Stimulated activated CD4-positive, alpha-beta T cell treated with anti-CD3 and anti-CD28 coated beads, Interleukin-1b, Interleukin-23, amount 100 ng/mL, for 4 hours (primary cell): ENCODE results near the gene KRTAP17-1.
"Not testable (repeated sequence)": the region's sequence is repeated elsewhere in the genome, so short reads cannot be mapped to it uniquely, and the experiment has no call there.

Experiments used
- DNase-seq, 2 donors: peaks; one replicate each; pipeline ENCODE4 v3.0.0-alpha.2; 2020; ENCODE audit warnings: low read depth in 2 of 2

KRTAP17-1 gene

DNA sequence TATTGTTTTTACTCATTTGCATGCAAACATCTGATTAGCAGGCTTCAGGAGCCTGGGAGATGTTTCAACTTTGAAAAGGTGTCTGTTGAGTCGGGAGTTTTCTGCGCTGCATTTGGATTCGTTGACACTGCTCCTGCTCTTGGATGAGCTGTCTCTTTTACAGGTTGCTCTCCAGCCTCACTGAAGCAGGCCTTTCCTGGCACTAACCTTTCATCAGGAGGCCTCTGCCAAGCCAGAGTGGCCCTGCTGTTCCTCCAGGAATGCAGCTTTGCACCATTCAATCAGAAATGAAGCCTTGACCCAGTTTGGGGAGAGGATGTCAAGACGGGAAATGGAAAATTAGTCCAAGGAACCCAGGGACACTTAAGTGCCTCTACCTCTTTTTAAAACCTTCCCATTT, 12.5 kb downstream of the KRTAP17-1 start:
- no peak for DNase-seq

DNA sequence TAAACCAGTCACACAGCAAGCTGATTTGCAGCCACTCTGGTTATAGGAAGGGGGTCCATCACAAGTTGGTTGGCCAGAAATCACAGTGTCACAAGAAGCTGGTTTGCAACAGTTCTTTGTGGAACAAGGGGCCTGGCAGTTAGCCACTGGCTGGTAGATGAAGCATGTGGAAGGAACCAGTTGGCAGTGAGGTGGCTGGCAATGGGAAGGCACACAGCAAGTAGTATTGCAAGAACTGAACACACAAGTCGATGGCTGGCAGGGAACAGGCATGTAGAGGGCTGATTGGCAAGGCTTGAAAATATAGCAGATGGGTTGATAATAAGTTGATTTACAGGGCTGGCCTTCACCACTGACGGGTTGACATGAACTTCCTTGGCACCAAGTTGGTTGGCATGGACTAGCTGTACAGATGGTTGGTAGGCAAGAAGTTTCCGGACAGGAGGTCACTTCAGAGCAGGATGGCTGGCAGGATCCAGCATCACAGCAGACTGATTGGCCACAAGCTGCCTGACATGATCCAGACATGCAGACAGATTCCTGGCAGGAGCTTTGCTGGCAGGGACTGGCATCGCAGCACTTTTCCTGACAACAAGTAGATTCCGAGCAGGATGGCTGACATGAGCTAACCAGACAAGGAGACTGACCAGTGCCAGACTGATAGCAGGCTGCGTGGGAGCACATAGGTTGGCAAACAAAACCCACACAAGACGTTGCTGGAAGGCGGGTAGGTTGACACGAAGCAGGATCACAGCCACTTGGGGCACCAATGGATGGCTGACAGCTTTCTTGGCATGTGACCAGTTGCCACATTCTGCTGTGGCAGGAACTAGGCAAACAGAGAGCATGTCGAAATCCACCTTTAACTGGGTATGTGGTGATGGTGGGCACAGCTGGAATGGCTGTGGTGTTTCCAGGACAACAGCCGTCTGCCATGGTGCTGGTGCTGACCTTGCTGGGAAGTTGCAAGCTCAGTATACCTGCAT, 13.3 kb downstream of the KRTAP17-1 start, which contains the start of gene KRTAP29-1:
Gene KRTAP29-1, minus strand, starts transcription at position 936 of the 986 bp plus-strand sequence. Its CDS starts 0 bp downstream, at position 936.
- no peak for DNase-seq

DNA sequence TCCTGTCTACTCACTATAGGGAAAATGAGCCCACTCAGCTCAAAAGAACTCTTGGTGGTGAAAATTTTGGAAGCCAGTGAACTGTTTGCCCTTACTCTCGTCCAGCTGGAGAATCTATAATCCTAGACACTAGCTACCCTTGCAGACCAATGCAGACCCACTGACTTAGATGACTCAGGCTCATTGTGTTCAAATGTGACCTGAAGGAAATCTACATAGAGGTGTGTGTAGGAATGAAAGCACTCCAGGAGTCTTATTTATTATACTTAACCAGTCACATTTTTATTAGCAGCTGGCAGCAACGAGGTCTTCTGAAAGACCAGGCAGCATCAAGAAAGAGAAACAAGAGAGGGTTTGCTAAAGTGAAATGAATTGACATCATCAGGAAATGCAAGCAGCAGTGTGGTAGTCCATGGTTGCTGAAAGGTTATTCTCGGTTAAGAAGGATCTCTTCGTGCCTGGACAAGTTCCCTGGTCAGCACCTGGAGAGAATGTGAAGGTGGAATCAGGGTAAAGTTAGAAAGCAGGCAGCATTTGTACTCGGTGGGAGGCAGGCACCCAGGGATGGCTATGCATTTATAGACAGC, 14.2 kb downstream of the KRTAP17-1 start:
- no peak for DNase-seq

DNA sequence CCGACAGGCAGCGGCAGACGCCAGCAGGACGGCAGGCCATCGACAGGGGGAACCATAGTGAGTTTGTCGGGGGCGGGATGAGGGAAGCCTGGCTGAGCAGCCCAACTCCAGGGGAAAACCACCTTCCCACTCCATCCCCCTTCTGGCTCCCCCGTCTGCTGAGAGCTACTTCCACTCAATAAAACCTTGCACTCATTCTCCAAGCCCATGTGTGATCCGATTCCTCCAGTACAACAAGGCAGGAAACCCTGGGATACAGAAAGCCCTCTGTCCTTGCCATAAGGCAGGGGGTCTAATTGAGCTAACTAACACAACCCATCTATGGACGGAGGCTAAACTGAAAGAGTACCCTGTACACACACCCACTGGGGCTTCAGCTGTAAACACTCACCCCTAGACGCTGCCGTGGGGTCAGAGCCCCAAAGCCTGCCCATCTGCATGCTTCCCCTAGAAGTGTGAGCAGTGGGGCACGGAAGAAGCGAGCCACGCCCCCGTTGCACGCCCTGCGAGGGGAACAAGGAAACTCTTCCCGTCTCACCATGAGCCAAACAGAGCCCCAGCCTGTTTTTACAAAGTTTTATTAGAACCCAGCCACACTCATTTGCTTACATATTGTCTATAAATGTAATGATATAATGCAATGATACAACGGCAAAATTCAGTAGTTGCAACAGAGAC, 16.9 kb downstream of the KRTAP17-1 start:
- DNase-seq = no peak

DNA sequence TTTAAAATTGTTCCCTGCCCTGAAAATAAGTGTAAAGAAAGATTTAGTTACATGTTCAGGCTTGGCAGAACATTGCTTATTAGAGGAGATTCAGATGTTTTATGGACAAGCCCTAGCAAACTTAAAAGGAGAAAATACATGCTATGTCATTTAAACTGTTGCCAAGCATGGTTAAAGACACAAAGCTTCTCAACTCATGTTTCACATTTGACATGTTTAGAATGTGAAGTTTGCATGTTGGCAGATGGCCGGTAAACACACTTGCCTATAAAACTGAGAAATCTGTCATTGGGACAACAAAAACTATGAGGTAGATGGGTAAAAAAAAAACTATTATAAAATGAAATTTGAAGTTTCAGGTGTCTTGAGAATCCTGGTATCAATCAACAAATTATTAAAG, 18.7 kb downstream of the KRTAP17-1 start:
- DNase-seq = no peak

DNA sequence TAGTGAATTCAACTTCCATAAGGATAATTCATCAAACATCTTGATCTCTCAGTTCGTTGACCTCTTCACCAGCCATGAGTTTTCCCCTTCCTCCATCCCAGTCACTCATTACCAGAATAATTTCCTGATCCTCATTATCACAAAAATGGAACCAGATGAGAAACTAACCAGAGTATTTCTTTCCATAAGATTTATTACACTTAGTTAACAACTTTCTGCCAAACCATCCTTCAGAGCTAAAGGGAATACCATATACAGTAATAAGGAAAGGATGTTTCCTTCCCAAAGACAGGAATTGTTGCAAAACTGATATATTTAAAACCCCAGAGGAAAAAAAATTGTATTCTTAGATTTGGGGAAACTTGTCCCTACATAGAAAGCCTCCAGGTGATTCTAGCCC, 21.5 kb downstream of the KRTAP17-1 start:
- no peak for DNase-seq

DNA sequence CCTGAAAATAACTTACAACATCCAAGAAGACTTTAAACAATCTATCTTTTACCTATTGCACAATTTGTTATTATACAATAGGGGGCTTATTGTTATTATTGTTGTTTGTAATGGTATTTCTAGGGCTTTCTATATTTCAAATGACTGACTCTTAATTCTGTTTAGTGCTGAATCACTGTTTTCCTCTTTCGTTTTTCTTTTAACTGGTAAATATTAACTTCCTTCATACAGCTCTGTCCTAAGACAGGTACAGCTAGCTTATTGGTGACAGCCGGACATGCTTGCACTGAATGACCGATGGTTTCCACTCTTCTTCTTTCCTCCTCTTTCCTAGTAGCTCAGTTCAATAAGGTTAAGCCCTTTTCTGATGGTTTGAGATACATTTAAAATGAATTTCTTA, 28.5 kb downstream of the KRTAP17-1 start:
- no peak for DNase-seq

DNA sequence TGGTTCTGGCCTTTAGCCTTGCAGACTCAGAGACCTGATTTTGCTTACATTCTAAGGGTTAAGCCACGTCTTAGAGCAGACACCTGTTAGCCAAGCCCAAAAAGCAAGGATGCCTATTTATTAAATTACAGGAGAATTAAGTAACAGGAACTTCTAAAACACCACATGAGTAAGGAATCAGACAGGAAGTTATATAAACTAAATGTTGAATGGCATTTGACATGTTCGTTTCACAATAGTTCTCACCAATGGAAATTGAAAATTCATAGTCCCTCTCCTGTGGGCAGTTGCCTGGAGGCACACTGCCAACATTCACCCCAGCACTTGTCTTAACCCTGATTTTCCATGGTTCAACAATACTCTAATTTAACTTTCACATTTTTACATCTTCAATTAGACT, 31.0 kb downstream of the KRTAP17-1 start:
- no peak for DNase-seq

DNA sequence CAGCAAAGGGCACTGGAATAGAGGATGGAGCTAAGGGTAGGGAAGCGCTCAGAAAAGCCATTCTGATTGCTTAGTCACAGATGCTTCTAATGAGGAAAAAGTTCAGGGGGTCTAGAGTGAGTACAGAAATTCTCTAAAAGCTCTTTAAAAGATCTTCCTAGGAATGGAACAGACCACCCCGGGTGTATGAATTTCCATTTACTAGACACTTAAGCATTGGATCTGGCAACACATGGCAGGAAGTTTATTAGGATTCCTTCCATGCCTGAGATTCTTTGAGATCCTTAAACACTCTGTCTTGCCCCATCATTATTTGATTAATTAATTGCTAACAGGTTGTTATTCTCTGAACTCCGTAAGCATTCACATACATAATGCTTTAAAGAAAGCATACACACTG, 31.5 kb downstream of the KRTAP17-1 start:
- DNase-seq = no peak

DNA sequence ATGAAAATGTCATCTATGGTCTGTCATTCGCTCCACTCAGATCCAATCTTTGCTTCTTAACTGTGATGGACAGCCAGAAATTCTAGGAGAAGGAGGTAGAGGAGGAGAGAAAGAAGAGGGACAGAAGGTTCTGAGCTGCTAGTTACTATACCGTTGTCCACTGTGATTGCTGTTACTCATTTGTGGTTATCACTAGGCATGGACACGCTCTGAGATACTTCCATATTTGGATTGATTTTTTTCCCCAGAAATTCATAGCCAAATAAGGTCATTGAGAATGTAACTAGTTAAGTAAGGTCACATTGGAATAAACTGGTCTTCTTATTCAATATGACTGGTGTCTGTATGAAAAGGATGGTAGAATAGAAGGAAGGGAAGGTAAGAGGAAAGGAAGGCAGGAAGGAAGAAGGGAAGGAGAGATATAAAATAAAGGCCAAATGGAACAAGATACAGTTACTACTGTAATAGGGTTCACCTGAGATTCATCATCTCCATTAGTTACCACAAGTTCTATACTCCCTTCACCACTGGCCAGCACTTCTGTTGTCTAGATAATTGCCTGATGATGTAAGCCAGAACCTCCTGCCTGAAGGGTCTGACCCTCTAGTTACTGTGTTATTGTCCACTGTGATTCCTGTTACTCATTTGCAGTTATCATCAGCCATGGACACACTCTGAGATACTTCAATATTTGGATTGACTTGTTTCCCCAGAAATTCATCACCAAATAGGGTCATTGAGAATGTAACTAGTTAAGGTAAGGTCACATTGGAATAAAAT, 37.1 kb downstream of the KRTAP17-1 start:
- DNase-seq = no peak

DNA sequence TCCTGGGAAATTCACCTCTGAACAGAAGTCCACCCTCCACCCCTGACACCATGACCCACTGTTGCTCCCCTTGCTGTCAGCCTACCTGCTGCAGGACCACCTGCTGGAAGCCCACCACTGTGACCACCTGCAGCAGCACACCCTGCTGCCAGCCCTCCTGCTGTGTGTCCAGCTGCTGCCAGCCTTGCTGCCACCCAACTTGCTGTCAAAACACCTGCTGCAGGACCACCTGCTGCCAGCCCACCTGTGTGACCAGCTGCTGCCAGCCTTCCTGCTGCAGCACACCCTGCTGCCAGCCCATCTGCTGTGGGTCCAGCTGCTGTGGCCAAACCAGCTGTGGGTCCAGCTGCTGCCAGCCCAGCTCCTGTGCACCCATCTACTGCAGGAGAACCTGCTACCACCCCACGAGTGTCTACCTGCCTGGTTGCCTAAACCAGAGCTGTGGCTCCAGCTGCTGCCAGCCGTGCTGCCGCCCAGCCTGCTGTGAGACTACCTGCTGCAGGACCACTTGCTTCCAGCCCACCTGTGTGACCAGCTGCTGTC, 39.8 kb downstream of the KRTAP17-1 start, which contains the start of gene KRTAP9-7:
Gene KRTAP9-7, plus strand, starts transcription at position 51 of the 543 bp plus-strand sequence. Its CDS starts 0 bp downstream, at position 51.
- not testable (repeated sequence) for DNase-seq

DNA sequence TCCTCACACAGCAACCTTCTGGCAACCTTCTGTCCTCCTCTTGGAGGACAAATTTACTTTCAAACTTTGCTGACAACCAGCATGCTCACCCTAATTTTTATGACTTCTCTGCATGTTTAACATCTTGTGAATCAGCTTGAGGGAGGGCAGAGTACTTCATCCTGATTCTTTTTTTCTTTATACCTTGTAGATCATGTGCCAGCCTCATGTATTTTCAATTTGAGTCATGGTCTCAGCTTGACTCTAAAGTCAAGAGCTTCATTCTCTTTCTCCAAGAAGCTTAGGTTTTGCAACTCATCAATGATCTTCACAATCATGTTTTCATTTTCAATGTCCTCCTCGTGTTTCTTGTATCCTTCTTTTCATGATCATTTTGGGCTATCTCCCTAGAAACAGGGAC, 43.7 kb downstream of the KRTAP17-1 start:
- DNase-seq = no peak

DNA sequence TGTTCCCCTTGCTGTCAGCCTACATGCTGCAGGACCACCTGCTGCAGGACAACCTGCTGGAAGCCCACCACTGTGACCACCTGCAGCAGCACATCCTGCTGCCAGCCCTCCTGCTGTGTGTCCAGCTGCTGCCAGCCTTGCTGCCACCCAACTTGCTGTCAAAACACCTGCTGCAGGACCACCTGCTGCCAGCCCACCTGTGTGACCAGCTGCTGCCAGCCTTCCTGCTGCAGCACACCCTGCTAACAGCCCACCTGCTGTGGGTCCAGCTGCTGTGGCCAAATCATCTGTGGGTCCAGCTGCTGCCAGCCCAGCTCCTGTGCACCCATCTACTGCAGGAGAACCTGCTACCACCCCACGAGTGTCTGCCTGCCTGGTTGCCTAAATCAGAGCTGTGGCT, 44.2 kb downstream of the KRTAP17-1 start:
- DNase-seq = not testable (repeated sequence)

DNA sequence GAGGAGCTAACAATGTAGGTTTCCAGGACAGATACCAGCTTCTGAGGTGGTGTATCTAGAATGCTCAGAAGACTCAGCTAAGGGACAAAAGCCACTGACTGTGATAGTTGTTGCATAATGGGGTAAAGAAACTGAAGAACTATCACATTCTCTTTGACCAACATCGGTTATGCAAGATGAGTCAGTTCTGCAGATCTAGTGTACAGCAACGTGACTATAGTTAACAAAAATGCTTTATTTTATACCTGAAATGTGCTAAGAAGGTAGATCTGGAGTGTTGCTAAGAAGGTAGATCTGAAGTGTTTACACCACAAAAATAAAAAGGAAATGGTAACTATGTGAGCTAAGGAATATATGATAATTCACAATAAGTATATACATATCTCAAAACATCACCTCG, 47.8 kb downstream of the KRTAP17-1 start:
- DNase-seq = no peak

DNA sequence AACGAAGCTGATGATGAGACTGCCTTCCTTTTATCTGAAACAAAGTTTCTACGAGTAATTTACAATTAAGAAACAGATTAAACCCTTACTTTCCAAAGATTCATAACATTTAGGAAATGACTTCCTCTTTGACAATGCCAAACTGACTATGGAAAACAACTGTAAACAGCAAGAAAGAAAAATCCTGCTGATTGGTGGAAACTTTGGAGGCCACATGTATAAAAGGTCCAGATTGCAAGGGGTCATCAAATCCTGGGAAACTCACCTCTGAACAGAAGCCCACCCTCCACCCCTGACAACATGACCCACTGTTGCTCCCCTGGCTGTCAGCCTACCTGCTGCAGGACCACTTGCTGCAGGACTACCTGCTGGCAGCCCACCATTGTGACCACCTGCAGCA, 50.4 kb downstream of the KRTAP17-1 start, which contains the start of gene KRTAP9-6:
Gene KRTAP9-6, plus strand, starts transcription at position 301 of the 400 bp plus-strand sequence. Its CDS starts 0 bp downstream, at position 301.
- no peak for DNase-seq
